Measurements from ENCODE around the gene TMEM86B.
"Not testable (repeated sequence)": the region's sequence is repeated elsewhere in the genome, so short reads cannot be mapped to it uniquely, and the experiment has no call there.

Gene TMEM86B

GRCh38 chr19:55227241-55228014 lies 1.1 kb downstream of the TMEM86B start:
- DNase-seq (ENCODE audit: low read depth): no peak
- TF ChIP-seq CTCF (IDR thresholded peaks at IDR 0.05; ENCODE audit: insufficient read depth, low read depth, low read length, missing control alignments): no peak
- H3K4me3 ChIP-seq (ENCODE audit: low read depth, low read length): no peak overlapping the region

- DNase-seq (ENCODE audit: low read depth): no peak
- no peak overlapping the region for H3K4me3 ChIP-seq (ENCODE audit: low read depth, low read length)
Observed at GRCh38 chr19:55226788-55227187, 1.8 kb downstream of the TMEM86B start.

GRCh38 chr19:55226273-55226672 lies 2.3 kb downstream of the TMEM86B start:
- H3K4me3 ChIP-seq (ENCODE audit: low read depth, low read length): no peak overlapping the region
- DNase-seq (ENCODE audit: low read depth): no peak
- no peak for TF ChIP-seq CTCF (IDR thresholded peaks at IDR 0.05; ENCODE audit: insufficient read depth, low read depth, low read length, missing control alignments)

More at GRCh38 chr19:55226788-55227187, 1.8 kb downstream of the TMEM86B start:
- TF ChIP-seq CTCF (IDR thresholded peaks at IDR 0.05; ENCODE audit: insufficient read depth, low read depth, low read length, missing control alignments): no peak

- TF ChIP-seq CTCF (IDR thresholded peaks at IDR 0.05; ENCODE audit: insufficient read depth, low read depth, low read length, missing control alignments): no peak
- no peak for DNase-seq (ENCODE audit: low read depth)
- H3K4me3 ChIP-seq (ENCODE audit: low read depth, low read length): no peak overlapping the region
Observed at GRCh38 chr19:55225415-55225958, 3.1 kb downstream of the TMEM86B start.

GRCh38 chr19:55224679-55225414 lies 3.7 kb downstream of the TMEM86B start:
- H3K4me3 ChIP-seq (ENCODE audit: low read depth, low read length); DNase-seq (ENCODE audit: low read depth): not testable (repeated sequence)

GRCh38 chr19:55224038-55224665 lies 4.4 kb downstream of the TMEM86B start:
- TF ChIP-seq CTCF (IDR thresholded peaks at IDR 0.05; ENCODE audit: insufficient read depth, low read depth, low read length, missing control alignments): no peak
- H3K4me3 ChIP-seq (ENCODE audit: low read depth, low read length): no peak overlapping the region

More at GRCh38 chr19:55224038-55224665, 4.4 kb downstream of the TMEM86B start:
- no peak for DNase-seq (ENCODE audit: low read depth)

Measured in GM12865 (cell line).